ENCODE measurements around the gene SPEF1. TPM values are rescaled to one million over a fixed set of nuclear protein-coding genes. Genes with fewer than 3 reads are reported as not detected.

SPEF1 gene
- total RNA-seq, 4 donors from 2014 or later: not detected

DNA sequence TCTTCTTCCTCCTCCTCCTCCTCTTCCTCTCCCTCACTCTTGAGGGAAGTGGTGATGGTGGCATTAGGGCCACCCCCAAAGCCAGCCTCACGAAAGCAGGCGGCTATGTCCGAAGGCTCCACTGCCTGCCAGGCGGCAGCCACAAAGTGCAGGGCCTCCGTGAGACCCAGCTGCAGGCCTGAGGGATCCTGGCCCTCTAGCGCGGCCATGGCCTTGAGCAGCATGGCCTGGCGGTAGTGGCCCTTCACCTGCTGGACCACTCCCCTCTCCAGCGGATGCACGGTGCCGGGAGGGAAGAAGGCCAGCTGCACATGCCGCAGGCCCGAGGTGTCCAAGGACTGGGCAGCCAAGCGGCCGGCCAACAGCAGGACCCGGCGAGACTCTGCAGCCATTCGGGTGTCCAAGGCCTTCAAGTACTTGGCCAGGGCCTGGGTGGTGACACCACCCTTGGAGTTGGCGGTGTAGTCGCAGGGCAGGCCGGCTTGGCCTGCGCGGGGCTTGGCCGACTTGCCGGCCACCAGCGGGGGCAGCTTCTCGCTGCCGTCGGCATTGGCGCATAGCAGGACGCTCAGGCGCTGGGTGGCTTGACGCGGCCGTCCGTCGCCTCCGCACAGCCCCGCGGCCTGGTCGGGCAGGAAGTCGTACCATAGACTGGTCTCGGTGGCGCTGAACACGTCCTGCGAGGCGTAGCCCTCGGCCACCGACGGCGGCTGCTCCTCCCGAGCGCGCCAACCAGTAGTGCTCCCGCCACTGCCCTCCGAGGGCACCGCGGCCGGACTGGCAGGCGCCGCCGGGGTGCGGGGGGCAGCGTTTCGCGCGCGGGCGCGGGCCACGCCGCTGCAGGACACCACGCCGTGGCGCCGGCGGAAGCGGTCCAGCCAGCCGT is 4.2 kb upstream of the SPEF1 start:
- peak in 1 of 2 donors; percentile 6 for TF ChIP-seq POLR2A (IDR thresholded peaks at IDR 0.05)
- TF ChIP-seq, protein P1, sequence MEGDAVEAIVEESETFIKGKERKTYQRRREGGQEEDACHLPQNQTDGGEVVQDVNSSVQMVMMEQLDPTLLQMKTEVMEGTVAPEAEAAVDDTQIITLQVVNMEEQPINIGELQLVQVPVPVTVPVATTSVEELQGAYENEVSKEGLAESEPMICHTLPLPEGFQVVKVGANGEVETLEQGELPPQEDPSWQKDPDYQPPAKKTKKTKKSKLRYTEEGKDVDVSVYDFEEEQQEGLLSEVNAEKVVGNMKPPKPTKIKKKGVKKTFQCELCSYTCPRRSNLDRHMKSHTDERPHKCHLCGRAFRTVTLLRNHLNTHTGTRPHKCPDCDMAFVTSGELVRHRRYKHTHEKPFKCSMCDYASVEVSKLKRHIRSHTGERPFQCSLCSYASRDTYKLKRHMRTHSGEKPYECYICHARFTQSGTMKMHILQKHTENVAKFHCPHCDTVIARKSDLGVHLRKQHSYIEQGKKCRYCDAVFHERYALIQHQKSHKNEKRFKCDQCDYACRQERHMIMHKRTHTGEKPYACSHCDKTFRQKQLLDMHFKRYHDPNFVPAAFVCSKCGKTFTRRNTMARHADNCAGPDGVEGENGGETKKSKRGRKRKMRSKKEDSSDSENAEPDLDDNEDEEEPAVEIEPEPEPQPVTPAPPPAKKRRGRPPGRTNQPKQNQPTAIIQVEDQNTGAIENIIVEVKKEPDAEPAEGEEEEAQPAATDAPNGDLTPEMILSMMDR (IDR thresholded peaks at IDR 0.05): no peak
- no peak for TF ChIP-seq EP300 (IDR thresholded peaks at IDR 0.05)
- no CpG with 5 or more reads among the region's 79 CpGs for WGBS, 2 donors (ENCODE audit: low coverage in 1 of 2)
- Histone ChIP-seq H3K9me3 (no peaks in the 10 kb centered on the region), H3K4me3 (peak overlapping the region; percentile 42 to 75), H3K27ac (peak overlapping the region; percentile 21 to 88 (median 84)), H3K27me3 (no peaks in the 10 kb centered on the region), H3K36me3 (peaks cover 0 to 23% of the 10 kb centered on the region in 2 donors), H3K4me1 (peaks cover 2 to 73% (median 31%) of the 10 kb centered on the region in 3 donors)
- no peak for ATAC-seq

DNA sequence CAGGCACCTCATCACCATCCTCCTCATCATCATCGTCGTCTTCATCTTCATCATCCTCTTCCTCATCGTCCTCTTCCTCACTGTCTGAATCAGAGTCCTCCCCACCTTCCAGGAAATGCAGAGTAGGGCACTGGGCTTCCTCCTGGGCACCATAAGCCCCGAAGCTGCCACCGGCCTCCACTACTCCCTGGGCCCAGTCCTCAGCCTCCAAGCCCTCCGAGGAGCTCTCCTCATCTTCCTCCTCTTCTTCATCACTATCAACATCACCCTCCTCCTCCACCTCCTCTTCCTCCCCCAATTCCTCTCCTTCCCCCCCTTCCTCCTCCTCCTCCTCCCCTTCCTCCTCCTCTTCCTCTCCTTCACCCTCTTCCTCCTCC is 3.6 kb upstream of the SPEF1 start:
- peak overlapping the region in 3 of 4 donors; percentile 81 to 88 (median 87) for H3K27ac ChIP-seq
- H3K4me3 ChIP-seq: peak overlapping the region in 1 of 2 donors; percentile 75
- 75 to 88% methylated on average over 6 of the region's 6 CpGs for WGBS, 2 donors (ENCODE audit: low coverage in 1 of 2)
- peaks cover 2 to 74% (median 31%) of the 10 kb centered on the region in 3 donors for H3K4me1 ChIP-seq
- H3K9me3 ChIP-seq: no peaks in the 10 kb centered on the region
- peaks cover 0 to 23% of the 10 kb centered on the region in 2 donors for H3K36me3 ChIP-seq
- ATAC-seq: no peak
- no peaks in the 10 kb centered on the region for H3K27me3 ChIP-seq
- TF ChIP-seq POLR2A (IDR thresholded peaks at IDR 0.05) (no peak), EP300 (IDR thresholded peaks at IDR 0.05) (no peak), POLR2AphosphoS5 (IDR thresholded peaks at IDR 0.05) (no peak)
- TF ChIP-seq, protein P1 (IDR thresholded peaks at IDR 0.05): no peak

DNA sequence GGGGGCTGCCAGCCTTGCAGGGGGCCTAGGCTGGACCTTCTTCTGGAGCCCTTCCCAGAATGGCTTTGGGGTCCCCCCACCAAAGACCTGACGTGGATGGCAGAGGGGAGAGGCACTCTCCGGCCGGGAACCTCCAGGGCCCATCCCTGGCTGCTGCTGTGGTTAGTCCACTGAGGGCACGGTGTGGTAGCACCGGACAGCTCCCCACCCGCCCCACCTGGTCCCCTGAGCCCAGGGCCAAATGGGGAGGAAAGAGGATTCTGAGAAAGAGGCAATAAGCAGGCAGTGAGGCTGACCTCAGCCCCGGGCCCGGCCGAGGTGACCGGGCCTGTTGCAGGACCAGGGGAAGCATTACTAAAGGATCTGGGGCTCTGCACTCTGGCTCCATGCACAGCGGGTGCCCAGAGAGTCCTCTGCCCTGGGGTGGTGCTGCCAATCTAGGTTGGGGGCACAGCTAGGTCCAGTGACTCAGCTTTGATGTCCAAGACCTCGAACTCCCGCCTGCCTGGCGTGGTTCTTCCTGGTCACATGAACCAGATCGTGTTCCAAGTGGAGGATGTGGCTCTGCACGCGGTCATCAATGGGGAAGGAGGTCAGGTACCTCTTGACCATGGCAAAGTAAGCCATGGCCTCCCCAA is 3.1 kb upstream of the SPEF1 start:
- no peak for ATAC-seq
- H3K4me3 ChIP-seq: peak overlapping the region in 1 of 2 donors; percentile 75
- peaks cover 2 to 74% (median 31%) of the 10 kb centered on the region in 3 donors for H3K4me1 ChIP-seq
- peaks cover 0 to 23% of the 10 kb centered on the region in 2 donors for H3K36me3 ChIP-seq
- peak overlapping the region in 2 of 4 donors; percentile 35 to 87 for H3K27ac ChIP-seq
- WGBS, 2 donors (ENCODE audit: low coverage in 1 of 2): 60 to 64% methylated on average over 4 to 6 of the region's 17 CpGs
- no peak for TF ChIP-seq POLR2AphosphoS5 (IDR thresholded peaks at IDR 0.05)
- no peak for TF ChIP-seq EP300 (IDR thresholded peaks at IDR 0.05)
- no peak for TF ChIP-seq POLR2A (IDR thresholded peaks at IDR 0.05)
- TF ChIP-seq, protein P1 (IDR thresholded peaks at IDR 0.05): no peak
- H3K27me3 ChIP-seq: no peaks in the 10 kb centered on the region
- no peaks in the 10 kb centered on the region for H3K9me3 ChIP-seq

DNA sequence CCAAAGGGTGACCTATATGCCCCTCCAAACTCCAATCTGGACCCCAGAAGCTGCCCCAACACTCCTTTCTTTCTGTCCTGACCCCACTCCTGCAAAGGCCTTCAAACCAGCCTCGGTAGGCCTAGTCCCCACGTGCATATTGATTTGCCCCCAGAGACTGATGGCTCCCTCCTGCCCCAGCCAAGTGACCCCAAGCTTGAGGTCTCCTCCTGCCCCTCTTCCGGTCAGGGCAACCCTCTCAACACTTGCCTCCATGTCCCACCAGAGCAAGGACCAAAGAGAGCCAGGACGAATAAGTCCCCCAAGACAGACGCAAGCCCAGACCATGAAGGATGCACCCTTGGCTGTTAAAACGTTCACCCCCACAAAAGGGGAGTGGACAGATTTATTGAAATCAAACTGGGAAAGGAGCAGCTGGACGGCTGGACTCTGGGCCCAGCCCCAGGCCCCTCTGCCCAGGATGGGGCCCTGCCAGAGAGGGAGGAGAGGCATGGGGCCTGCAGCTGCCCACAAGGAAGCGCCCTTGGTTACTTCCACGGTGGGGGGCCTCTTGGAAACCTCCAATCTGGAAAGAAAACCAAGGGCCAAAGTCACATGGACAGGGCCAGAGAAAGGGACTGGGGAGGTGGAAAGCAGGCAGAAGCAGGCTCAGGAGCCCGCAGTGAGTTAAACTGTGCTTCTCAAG is 2.4 kb upstream of the SPEF1 start:
- WGBS, 2 donors (ENCODE audit: low coverage in 1 of 2): 52 to 56% methylated on average over 3 of the region's 10 CpGs
- ATAC-seq: no peak
- no peaks in the 10 kb centered on the region for H3K9me3 ChIP-seq
- peak overlapping the region in 1 of 2 donors; percentile 75 for H3K4me3 ChIP-seq
- no peaks in the 10 kb centered on the region for H3K27me3 ChIP-seq
- H3K27ac ChIP-seq: peak overlapping the region in 2 of 4 donors; percentile 35 to 87
- no peak for TF ChIP-seq POLR2AphosphoS5 (IDR thresholded peaks at IDR 0.05)
- peaks cover 2 to 79% (median 31%) of the 10 kb centered on the region in 3 donors for H3K4me1 ChIP-seq
- H3K36me3 ChIP-seq: peaks cover 0 to 23% of the 10 kb centered on the region in 2 donors

DNA sequence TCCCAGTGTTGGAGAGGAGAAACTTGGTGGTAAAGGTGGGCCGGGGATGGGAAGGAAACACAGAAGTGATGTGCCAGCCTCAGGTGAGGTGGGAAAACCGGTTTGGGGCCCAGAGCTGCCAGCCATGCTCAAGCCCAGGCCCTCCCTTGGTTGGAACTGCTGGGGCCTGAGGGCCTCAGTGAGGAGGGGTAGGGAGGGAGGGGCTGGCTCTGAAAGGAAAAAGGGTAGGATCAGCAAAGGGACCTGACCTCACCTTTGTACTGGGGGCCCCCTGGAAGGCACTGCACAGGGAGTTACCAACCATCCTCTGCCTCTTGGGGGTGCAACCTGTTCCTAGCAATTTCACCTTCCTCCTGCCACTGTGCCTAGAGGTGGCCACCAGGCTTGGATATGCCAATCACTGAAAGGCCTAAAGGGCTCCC is 1.8 kb upstream of the SPEF1 start:
- WGBS, 2 donors (ENCODE audit: low coverage in 1 of 2): 76% methylated on average over 2 of the region's 2 CpGs; no CpG with 5 or more reads in 1 of the 2 donors
- Histone ChIP-seq H3K4me3 (no peak overlapping the region), H3K9me3 (no peaks in the 10 kb centered on the region), H3K27ac (peak overlapping the region in 1 of 4 donors; percentile 87), H3K4me1 (peaks cover 2 to 80% (median 36%) of the 10 kb centered on the region in 3 donors), H3K27me3 (no peaks in the 10 kb centered on the region), H3K36me3 (peaks cover 0 to 23% of the 10 kb centered on the region in 2 donors)
- ATAC-seq: no peak
- no peak for TF ChIP-seq POLR2AphosphoS5 (IDR thresholded peaks at IDR 0.05)
- TF ChIP-seq, protein P1 (IDR thresholded peaks at IDR 0.05): no peak
- TF ChIP-seq EP300 (IDR thresholded peaks at IDR 0.05): no peak
- no peak for TF ChIP-seq POLR2A (IDR thresholded peaks at IDR 0.05)
